ENCODE results near the gene C14orf132. TPM values are rescaled to one million over a fixed set of nuclear protein-coding genes. Genes with fewer than 3 reads are reported as not detected.

The C14orf132 gene
- total and polyA plus RNA-seq, 10 of the 15 experiments (the other 5 are each of a cell fraction or from before 2014, with no cell fraction given) = under 0.01 to 1.2 (median 0.03) TPM; not detected in 2

- TF ChIP-seq EGR1 (IDR thresholded peaks at IDR 0.05; ENCODE audit: borderline replicate concordance in 1 of 2, low read depth in 2 of 2, low read length in 2 of 2) = no peak
- no peak for TF ChIP-seq POLR2A (IDR thresholded peaks at IDR 0.05; ENCODE audit: low read depth, low read length)
- no peak for TF ChIP-seq SUPT20H (IDR thresholded peaks at IDR 0.05; ENCODE audit: borderline replicate concordance, control insufficient read depth, low read depth, low read length)
- no peak for TF ChIP-seq PRDM15 (CRISPR knock-in tag; IDR thresholded peaks at IDR 0.05)
- TF ChIP-seq PAX8 (IDR thresholded peaks at IDR 0.05) = no peak
- TF ChIP-seq ETV6 (conservative IDR thresholded peaks at IDR 0.05 in 1 of 2, IDR thresholded peaks at IDR 0.05 in 1 of 2; ENCODE audit: borderline replicate concordance in 1 of 2, low read depth in 1 of 2) = no peak
Measured at GRCh38 chr14:96051231-96051630, 12.1 kb downstream of the C14orf132 start (continued).

GRCh38 chr14:96051642-96052540 is 12.7 kb downstream of the C14orf132 start:
- Histone ChIP-seq H4K20me1 (ENCODE audit: control insufficient read depth, insufficient read depth) (no peaks in the 10 kb centered on the region), H3K36me3 (ENCODE audit: control insufficient read depth in 2 of 2, insufficient read depth in 2 of 2, low read length in 1 of 2) (no peaks in the 10 kb centered on the region), H3K27ac (ENCODE audit: control insufficient read depth, insufficient read depth) (no peak overlapping the region), H2AFZ (ENCODE audit: control insufficient read depth, low read depth, low read length) (no peak overlapping the region), H3K4me3 (no peak overlapping the region), H3K4me1 (ENCODE audit: control insufficient read depth, insufficient read depth, low read length) (no peaks in the 10 kb centered on the region), H3K4me2 (ENCODE audit: control insufficient read depth, insufficient read depth) (no peak overlapping the region), H3K27me3 (replicated peaks in 1 of 2; ENCODE audit: control insufficient read depth in 2 of 2, insufficient read depth in 2 of 2, low read length in 1 of 2) (peaks cover 0 to 4% of the 10 kb centered on the region in 2 experiments; a peak in 1 of 4 replicates), H3K79me2 (ENCODE audit: control insufficient read depth, insufficient read depth, low read length) (no peaks in the 10 kb centered on the region), H3K9ac (ENCODE audit: control insufficient read depth, insufficient read depth, low read length) (no peak overlapping the region), H3K9me3 (replicated peaks; ENCODE audit: control insufficient read depth, insufficient read depth, low read length) (no peaks in the 10 kb centered on the region)
- ATAC-seq (peak; percentile 80), FAIRE-seq (no peak), DNase-seq (ENCODE audit: low read depth, low spot score) (no peak)
- POLR2A ChIA-PET = no interaction called here
- intact Hi-C loops (cut with micrococcal nuclease; ENCODE audit: unreplicated experiment) = no loop called here
- CTCF ChIA-PET = interaction anchor here (0.7 to 4.4 kb wide), 9 partner anchors 11 to 307 kb away, joined by 3 to 26 read pairs (median 3); no protein-coding TSS in a partner anchor
- no TSS peak for BruUV-seq (replicated peaks)
- RAD21 ChIA-PET (ENCODE audit: unreplicated experiment) = interaction anchor here (0.6 kb wide), 1 partner anchor 81 kb away, joined by 3 read pairs; no protein-coding TSS in a partner anchor
- SMC1A ChIA-PET (ENCODE audit: uncharacterized antibody, unreplicated experiment) = no interaction called here
- in situ Hi-C loops (cut with MboI) = no loop called here
- 22% methylated on average over 14 of the region's 14 CpGs for WGBS (ENCODE audit: insufficient coverage, insufficient replicate concordance, low lambda C conversion rate, missing lambda C conversion rate)
- TF ChIP-seq IRF3 (IDR thresholded peaks at IDR 0.05) = no peak
- TF ChIP-seq CTCF (IDR thresholded peaks at IDR 0.05 in 2 of 3, conservative IDR thresholded peaks at IDR 0.05 in 1 of 3; ENCODE audit: control insufficient read depth in 2 of 3, extremely low read depth in 1 of 3, insufficient read depth in 1 of 3, low read depth in 3 of 3, low read length in 3 of 3) = peak; percentile 48 to 56 (median 52)
- no peak for TF ChIP-seq CEBPB (IDR thresholded peaks at IDR 0.05; ENCODE audit: borderline replicate concordance in 1 of 2, low read depth in 2 of 2, low read length in 2 of 2)
- TF ChIP-seq GATAD2B (conservative IDR thresholded peaks at IDR 0.05; ENCODE audit: low read depth) = no peak
- no peak for TF ChIP-seq ZBED1 (IDR thresholded peaks at IDR 0.05; ENCODE audit: borderline replicate concordance)
- TF ChIP-seq RCOR1 (conservative IDR thresholded peaks at IDR 0.05; ENCODE audit: low read depth, low read length) = no peak
- peak; percentile 46; the same call in 1 of the 2 replicates for TF ChIP-seq NR2F1 (conservative IDR thresholded peaks at IDR 0.05)
- no peak for TF ChIP-seq NR2C1 (IDR thresholded peaks at IDR 0.05)
